Activated CD8-positive, alpha-beta memory T cell treated with anti-CD3 and anti-CD28 coated beads, Interleukin-2, amount 50 U/mL, for 48 hours (primary cell): ENCODE measurements around the gene TEAD3.
"Not testable (repeated sequence)": the region's sequence is repeated elsewhere in the genome, so short reads cannot be mapped to it uniquely, and the experiment has no call there.

Experiments
- DNase-seq: peaks from one replicate; pipeline ENCODE4 v3.0.0-alpha.2; 2020

The TEAD3 gene

DNA sequence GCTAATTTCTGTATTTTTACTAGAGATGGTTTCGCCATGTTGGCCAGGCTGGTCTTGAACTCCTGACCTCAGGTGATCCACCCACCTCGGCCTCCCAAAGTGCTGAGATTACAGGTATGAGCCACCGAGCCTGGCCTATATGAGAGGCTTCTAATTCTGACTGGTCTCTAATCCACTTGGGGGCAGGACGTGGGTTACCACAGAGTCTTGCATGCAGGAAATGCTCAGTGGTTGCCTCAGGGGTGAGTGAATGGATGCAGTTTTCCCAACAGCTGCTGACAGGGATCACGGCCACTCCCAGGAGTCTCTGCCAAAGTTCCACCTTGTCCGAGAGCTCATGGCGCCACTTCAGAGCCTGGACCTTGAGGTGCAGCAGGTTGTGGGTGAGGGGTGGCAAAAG, 51.2 kb downstream of the TEAD3 start:
- DNase-seq = no peak

DNA sequence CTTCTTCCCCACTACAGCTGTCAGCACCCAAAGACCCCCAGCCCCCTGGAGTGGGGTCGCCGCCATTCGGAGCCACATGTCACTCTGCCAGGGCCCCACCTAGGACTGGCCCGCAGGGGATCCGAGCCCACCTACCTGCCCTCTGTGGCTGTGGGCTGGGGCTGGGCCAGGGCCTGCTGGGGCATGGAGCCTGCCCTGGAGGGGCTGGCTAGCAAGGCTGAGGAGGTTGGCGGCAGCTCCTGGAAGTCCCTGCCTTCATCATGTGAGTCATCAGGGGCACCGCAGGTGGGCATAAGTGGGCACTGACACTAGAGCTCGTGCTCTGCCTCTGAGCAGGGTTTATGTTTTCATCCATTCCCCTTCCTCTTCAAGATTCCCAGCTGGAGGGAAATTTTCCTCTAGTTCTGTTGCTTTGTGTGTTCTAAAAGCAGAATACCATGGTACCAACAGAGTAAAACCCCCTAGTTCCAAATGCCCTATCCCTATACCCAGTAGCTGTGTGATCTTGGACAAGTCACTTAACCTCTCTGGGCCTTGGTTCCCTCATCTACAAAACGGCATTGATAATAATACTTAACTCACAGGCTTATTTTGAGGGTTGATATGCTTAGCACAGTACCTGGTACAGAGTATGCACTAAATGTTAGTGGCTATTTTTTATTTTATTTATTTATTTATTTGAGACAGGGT, 53.4 kb downstream of the TEAD3 start:
- DNase-seq = no peak

DNA sequence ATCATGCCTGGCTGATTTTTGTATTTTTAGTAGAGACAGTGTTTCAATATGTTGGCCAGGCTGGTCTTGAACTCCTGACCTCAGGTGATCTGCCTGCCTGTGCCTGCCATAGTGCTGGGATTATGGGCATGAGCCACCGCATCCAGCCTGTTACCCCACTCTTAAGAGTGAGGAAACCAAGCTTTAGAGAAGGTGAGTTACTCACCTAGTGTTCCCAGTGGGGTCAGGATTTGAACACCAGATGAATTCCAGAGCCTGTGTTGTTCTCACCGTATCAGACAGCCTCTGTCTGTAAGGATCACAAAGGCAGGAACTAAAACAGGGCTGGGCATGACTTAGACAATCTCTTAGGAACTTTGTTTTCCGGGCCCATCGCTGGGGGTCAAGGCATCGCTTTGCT, 54.2 kb downstream of the TEAD3 start:
- DNase-seq = no peak

DNA sequence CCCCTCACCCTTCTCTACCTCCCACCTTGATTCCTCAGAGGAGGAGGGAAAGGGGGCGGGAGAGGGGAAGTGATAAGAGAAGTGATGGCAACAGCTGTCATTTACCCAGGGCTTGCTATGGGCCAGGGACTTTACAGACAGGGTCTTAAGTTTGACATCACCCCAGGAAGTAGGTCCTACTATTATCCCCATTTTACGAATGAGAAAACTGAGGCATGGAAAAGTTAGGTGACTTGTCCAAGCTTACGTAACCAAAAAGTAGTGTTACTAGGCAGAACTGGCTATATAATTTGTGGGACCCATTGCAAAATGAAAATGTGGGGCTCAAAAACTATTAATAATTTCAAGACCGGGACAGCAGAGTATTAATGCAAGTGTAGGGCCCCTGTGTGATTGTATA, 55.2 kb downstream of the TEAD3 start:
- DNase-seq = no peak

DNA sequence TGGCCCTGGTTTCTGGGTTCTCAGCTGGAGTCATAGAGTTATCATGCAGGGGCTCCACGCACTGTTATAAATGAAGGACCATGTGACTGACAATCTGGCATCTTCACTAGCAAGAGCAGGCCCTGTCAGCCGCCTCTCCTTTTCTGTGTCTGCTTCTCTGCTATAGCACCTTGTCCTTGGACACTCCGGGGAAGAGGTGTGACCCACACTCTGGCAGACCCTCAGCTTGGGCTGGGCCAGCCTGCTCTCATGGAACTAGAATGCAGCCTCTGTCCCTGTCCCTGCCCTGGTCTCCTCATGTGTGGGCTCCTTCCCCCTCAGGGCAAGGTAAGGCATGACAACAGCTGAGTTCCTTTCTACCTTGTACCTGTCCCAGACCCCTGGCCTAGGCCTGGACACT, 55.7 kb downstream of the TEAD3 start:
- DNase-seq = no peak

DNA sequence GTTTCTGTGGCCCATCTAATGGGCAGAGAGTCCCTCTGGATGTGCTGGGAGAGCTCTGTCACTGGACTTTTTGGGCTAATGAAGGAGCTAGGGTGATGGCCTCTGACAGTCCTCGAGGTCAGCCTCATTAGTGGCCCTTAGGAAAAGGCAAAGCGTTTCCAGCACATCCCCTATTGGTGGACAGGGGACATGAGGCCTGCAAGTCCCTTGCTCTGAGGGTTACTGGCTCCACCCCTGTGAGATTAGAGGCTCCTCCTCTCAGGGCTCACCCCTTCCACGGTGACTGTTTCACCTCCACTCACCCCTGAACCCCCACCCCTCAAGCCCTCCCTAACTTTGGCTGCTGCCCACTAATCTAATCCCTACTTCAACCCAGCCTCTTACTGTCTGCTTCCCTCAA, 57.6 kb downstream of the TEAD3 start:
- DNase-seq = no peak

DNA sequence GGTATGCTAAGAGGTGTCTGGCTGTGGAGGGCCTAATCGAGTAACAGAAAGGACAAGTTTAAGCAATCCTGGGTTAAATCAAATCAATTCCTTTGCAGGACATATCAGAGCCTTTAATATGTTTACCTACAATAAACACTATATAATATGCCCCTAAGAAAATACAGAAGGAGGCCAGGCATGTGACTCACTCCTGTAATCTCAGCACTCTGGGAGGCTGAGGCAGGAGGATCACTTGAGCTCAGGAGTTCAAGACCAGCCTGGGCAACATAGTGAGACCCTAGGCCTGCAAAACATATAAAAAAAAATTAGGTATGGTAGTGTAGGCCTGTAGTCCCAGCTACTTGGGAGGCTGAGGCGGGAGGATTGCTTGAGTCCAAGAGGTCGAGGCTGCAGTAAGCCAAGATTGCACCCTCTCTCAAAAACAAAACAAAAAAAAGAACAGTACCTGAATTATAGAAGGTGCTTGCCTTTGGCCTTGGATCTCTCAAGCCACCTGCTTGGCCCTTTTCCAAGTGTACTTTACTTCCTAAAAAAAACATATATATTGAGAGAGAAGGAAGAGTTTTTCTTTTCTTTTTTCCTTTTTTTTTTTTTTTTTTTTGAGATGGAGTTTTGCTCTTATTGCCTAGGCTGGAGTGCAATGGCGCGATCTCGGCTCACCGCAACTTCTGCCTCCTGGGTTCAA, 58.4 kb downstream of the TEAD3 start:
- not testable (repeated sequence) for DNase-seq

DNA sequence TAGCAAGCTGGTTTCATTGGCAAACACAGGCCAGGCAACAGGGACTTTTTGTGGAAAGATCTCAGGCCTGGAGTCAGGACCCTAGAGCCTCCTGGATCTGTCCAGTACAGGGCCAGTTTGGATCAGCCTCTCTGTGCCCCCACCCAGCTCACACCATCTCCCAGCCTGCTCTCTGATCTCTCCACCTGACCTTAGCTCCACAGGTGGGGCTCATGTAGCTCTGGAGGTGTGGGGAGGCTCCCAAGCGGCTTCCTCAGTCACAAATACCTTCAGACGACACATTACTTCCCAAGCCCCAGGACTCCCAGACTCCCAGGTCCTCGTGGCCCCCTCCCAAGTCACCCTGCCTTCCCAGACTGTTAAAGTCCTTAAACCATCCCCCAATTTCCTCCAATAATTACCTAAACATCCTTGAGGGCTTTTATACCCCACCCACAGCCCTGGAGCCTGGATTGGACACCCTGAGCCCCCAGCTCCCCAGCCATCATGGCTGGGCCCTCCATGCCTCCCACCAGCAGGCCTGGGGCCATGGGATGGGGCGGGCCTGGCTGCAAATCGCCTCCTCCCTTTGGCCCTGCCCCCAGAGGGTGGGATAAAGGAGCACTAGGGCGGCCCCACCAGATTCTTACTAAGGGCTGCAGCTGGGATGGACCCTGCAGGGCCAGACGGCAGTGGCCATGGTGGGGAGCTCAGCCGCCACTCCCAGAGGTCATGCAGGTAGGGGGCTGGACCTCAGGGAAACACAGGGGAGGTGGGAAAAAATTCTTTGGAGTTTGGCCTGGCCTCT, 60.6 kb downstream of the TEAD3 start:
- no peak for DNase-seq

DNA sequence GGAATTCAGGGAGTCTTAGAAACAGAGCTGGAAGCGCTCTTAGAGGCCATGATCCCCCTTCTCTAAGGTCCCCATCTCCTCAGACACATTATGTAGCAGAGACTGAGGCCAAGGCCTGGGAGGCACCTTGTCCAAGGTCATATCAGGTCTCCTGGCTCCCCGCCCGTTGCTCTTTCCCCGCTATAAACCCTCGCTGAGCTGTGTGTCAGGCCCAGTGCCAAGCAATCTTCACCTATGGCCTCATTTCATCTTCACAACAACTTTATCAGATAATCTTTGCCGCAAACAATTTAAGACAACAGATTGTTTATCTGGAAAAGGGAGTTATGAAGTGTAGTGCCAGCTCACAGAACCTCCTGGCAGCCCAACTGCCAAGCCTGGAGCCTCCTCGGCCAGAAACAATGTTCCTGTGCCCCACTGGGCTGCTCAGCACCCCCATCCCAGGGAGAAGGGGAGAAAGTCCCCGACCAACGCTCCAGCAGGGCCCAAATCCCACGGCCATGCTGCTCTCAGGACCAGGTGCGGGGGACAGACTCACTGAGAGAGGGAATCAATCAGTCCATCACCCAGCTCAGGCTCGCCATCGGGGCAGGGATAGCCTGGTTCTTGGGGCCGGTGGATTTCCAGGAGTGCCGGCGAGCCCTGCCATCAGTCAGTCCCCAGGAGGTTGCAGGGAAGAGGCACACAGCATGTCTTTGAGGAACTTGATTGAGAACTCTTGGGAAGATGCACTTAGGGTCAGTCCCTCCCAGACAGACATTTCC, 61.6 kb downstream of the TEAD3 start:
- DNase-seq = no peak

DNA sequence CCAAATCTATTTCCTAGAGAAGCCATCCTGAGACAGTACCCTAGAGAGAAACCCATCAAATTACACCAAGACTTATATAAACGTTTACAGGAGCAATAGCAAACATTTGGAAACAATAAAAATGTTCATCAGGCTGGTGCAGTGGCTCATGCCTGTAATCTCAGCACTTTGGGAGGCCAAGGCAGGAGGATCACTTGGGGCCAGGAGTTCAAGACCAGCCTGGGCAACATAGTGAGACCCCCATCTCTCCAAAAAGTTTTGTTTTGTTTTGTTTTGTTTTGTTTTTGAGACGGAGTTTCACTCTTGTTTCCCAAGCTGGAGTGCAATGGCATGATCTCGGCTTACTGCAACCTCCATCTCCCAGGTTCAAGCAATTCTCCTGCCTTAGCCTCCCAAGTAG, 64.2 kb downstream of the TEAD3 start:
- DNase-seq = not testable (repeated sequence)

DNA sequence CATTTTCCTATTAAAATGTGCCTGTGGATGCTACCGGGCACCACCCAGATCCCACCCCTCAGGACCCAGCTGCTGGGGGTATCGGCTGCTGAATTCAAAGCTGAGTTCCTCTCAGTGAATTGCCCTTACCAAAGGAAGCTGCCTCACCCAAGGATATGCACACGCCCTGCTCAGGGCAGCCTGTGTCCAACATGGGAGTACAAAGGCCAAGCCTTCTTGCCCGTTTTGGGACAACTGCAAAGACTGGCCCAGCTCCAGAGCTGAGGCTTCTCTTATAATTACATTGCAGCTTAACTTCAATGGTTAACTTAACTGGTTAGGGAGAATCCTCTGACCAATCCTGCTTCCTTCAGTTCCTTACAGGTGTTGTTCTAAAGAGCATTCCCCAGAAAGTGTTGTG, 64.6 kb downstream of the TEAD3 start:
- DNase-seq = no peak

DNA sequence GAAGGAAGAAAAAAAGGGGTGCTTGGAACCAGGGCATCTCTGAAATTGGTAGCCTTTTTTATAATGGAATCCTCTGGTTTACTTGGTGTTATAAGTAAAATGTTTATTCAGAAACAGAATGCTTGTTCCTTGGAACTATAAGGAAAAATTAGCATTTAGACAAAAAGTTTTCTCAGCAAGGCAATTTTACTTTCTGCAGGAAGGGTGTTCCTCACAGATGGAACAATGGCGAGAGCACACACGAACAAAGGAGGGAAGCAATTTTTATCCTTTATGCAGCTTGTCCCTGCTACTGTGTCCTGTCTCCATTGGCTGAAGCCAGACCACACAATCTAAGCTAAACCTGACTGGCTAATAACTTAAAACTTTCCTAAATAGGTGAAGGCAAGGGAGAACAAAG, 67.4 kb downstream of the TEAD3 start:
- DNase-seq = no peak

DNA sequence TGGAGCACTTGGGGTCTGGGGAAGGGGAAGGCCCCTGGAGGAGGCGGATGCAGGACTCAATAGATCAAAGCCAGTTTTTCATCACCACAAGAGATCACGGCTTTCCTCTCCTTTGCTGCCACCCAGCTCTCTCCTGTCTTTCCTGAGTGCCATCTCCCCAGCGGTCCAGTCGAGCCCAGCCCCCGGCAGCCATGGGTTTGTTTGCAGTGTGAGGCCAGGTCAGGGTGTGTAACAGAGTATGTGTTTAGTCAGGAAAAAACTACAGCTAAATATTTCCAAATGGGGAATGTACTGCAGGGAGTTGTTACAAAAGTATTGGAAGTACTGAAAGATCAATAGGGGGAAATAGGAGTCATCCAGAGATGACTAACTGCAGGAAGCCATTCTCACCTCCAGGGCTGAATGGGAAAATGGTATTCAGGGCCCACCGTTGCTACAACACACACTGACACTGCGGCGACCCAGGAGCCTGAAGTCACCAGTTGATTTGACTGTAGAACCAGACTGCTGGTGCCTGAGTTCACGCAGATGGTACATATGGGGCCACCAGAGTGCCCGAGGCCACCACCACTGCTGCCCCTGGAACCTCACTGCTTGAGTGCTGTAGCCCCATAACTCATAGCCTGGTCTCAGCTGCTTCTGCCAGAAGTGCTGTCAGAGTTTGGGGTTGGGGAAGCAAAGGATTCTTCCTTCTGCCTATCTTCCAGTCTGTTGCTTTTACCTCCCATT, 68.3 kb downstream of the TEAD3 start:
- DNase-seq = no peak

DNA sequence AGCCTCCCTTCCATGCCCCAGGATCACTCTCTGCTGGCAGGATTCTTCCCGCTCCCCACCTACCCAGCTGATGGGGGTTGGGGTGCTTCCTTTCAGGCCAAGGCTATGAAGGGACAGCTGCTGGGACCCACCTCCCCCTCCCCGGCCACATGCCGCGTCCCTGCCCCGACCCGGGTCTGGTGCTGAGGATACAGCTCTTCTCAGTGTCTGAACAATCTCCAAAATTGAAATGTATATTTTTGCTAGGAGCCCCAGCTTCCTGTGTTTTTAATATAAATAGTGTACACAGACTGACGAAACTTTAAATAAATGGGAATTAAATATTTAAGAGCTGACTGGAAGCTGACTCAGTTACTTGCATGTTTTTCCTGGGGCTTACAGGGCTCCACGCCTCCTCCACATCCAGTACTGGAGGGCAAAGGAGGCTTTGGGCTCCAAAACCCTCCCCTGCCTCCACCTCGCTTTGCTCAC, 69.0 kb downstream of the TEAD3 start:
- no peak for DNase-seq

DNA sequence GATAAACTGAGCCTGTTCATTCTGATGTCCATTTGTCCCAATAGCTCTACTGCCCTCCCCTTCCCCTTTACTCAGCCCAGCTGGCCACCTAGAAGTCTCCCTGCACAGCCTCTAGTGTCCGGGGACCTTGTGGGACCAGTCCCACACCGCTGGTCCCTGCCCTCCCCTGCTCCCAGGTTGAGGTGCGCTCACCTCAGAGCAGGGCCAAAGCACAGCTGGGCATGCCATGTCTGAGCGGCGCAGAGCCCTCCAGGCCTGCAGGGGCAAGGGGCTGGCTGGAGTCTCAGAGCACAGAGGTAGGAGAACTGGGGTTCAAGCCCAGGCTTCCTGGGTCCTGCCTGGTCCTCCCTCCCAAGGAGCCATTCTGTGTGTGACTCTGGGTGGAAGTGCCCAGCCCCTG, 69.4 kb downstream of the TEAD3 start:
- DNase-seq = no peak

DNA sequence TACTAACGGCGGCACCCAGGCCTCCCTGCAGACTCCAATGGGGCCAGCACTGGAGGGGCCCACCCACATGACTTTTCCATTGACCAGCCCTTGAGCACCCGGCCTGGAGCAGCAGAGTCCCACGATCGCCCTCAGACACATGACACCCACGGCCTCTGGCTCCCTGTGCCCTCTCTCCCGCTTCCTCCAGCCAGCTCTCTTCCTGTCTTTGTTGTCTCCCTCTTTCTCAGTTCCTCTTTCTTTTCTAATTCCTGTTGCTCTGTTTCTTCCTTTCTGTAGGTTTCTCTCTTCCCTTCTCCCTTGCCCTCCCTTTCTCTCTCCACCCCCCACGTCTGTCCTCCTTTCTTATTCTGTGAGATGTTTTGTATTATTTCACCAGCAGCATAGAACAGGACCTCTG, 70.8 kb downstream of the TEAD3 start:
- DNase-seq = no peak

DNA sequence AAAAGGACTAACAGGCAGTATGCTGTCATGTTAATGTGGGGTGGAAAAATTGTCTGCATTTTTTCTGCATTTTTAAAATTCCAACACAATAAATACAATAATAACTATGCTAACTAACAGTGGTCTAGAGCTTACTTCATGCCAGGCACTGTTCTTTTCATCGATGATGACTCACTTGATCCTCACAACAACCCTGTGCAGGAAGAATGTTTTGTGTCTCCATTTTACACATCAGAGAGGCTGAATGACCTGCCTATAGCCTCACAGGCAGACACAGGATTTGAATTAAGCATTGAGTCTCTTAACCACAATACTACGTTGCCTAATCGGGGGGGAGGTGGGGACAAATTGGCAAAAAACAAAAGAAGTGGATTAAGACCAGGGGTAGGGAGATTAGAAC, 71.6 kb downstream of the TEAD3 start:
- no peak for DNase-seq
